ENCODE measurements around the gene CYP3A7.
"Not testable (repeated sequence)": the region's sequence is repeated elsewhere in the genome, so short reads cannot be mapped to it uniquely, and the experiment has no call there.

The CYP3A7 gene

DNA sequence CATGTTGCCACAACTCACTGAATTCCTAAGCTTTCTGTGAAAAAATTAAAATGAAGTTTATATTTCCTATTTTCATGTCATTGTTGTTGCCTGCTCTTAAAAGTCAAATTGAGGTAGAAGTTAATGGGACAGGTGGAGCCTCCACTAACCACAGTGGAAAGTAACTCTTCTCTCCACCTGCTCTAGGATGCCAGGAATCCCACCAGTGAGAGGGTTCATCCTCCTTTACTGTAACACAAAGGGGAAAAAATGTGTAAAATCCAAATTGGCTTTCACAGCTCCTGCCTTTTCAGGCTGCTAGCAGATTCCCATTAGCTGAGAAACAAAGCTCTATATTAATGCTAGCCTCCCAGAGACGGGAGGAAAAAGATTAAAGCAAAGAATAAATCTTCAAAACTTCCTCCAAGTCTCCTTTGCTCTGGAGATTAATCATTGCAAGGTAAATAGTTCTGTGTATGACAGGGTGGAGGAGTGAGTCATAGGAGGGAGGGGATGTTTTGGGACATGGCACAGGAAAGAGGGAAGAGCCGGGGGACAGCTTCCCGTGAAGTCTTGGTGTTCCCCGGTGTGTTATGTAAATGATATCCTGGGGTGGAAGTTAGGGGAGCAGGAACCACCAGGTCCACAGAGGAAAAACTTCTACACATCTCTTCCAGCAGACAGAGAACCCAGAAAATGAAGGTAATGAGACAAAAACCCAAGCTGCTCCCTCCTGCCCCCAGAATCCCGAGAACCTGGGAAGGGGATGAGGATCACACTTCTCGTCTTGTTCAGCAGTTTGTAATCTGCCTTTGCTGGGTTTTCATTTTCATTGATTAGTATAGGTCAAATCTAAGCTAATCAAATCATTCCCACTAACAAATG is 35.9 kb downstream of the CYP3A7 start:
- DNase-seq = not testable (repeated sequence)

DNA sequence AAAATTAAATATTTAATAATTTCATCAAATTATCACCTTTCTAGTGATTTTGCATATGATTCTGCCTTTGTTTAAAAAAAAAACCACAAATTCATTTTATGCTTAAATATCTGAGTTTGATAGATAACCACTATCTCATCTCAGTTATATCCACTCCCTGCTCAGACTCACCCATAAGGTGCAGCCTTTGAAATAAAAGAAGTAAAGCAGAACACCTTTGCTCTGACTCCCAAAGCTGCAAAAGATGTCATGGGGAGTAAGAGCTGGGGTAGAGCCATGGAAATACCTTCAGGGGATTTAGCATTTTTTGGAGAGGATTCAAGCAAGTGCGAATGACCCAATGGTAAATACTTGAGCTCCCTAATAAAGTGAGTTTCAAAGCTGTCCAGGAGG is 40.1 kb downstream of the CYP3A7 start:
- no peak for DNase-seq

DNA sequence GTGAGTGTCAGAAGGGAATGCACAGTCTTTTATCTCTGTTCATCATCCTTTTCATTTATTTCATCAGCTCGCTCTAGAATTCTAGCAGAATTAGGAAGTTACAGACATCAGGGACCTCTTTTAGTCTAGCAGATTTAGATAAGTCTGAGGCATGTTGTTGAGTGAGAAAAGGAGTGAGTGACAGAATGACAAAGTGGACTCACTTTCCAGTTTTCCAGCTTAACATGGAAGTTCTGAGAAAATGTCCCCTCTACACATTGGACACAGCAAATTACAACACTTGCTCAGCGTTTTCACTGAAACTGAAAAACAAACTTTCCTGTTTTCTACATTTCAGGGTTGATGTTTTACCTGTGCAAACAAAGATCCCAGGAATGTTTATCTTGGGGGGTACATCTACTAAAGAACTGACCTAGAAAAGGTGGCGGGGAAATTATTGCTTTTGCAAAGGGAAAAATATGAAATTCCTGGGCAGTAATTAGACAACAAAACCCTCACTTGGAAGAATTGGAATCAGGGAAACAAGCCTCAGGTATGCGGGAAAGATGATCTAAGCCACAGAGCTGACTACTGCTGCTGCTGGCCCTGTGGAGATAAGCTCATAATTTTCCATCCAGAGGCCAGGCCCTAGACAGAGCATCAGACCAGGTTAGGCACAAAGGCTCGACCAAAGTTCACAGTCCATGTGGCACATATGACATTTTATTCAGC is 40.6 kb downstream of the CYP3A7 start:
- no peak for DNase-seq

DNA sequence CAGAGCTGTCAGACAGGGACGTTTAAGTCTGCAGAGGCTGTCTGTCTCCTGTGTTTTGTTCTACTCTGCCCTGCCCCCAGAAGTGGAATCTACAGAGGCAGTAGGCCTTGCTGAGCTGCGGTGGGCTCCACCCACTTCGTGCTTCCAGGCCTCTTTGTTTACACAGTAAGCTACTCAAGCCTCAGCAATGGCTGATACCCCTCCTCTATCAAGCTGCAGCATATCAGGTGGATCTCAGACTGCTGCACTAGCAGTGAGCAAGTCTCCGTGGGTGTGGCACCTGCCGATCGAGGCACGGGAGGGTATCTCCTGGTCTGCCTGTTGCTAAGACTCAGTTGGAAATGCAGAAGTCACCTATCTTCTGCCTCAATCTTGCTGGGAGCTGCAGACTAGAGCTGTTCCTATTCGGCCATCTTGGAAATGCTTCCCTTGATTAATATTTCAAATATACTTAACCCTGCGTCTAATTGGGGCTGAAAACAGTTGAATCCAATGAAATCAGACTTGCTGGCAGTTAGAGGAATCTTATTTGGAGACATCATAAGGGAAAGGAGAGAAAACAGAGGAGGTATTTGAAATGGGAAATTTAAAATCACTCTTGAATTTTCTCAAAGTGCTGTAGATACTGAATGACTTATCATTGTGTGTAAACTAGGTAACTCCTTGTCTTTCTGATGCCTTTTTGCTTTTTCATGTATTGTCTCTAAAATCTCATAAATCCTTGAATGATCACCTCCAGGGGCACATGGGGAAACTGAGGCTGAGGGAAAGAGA is 41.4 kb downstream of the CYP3A7 start:
- DNase-seq = peak; percentile 54

DNA sequence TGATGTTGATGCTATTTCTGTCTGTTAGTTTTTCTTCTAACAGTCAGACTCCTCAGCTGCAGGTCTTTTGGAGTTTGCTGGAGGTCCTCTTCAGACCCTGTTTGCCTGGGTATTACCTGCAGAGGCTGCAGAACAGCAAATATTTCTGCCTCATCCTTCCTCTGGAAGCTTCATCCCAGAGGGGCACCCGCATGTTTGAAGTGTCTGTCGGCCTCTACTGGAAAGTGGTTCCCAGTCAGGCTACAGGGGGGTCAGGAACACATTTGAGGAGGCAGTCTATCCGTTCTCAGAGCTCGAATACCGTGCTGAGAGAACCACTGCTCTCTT is 41.9 kb downstream of the CYP3A7 start:
- DNase-seq = no peak

DNA sequence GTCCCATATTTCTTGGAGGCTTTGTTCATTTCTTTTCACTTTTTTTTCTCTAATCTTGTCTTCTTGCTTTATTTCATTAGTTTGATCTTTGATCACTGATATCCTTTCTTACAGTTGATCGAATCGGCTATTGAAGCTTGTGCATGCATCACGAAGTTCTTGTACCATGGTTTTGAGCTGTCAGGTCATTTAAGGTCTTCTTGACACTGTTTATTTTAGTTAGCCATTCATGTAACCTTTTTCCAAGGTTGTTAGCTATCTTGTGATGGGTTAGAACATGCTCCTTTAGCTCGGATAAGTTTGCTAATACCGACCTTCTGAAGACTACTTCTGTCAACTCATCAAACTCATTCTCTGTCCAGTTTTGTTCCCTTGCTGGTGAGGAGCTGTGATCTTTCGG is 42.4 kb downstream of the CYP3A7 start:
- not testable (repeated sequence) for DNase-seq

DNA sequence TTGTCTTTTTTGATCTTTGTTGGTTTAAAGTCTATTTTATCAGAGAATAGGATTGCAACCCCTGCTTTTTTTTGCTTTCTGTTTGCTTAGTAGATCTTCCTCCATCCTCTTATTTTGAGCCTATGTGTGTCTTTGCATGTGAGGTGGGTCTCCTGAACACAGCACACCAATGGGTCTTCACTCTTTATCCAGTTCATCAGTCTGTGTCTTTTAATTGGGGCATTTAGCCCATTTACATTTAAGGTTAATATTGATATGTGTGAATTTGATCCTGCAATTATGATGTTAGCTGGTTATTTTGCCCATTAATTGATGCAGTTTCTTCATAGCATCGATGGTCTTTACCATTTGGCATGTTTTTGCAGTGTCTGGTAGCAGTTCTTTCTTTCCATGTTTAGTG is 43.3 kb downstream of the CYP3A7 start:
- not testable (repeated sequence) for DNase-seq

DNA sequence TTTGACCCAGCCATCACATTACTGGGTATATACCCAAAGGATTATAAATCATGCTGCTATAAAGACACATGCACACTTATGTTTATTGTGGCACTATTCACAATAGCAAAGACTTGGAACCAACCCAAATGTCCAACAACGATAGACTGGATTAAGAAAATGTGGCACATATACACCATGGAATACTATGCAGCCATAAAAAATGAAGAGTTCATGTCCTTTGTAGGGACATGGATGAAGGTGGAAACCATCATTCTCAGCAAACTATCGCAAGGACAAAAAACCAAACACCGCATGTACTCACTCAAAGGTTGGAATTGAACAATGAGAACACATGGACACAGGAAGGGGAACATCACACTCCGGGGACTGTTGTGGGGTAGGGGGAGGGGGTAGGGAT is 44.1 kb downstream of the CYP3A7 start:
- DNase-seq = not testable (repeated sequence)

DNA sequence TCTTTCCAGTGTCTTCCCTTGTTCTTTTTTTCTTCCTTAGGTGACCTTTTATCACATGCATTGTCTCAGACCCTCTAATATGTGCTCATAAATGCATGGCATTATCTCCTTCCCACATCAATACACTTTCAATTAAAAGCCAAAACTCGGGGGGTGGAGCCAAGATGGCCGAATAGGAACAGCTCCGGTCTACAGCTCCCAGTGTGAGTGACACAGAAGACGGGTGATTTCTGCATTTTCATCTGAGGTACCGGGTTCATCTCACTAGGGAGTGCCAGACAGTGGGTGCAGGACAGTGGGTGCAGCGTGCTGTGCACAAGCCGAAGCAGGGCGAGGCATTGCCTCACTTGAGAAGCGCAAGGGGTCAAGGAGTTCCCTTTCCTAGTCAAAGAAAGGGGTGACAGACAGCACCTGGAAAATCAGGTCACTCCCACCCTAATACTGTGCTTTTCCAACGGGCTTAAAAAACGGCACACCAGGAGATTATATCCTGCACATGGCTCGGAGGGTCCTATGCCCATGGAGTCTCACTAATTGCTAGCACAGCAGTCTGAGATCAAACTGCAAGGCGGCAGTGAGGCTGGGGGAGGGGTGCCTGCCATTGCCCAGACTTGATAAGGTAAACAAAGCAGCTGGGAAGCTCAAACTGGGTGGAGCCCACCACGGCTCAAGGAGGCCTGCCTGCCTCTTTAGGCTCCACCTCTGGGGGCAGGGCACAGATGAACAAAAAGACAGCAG is 49.0 kb downstream of the CYP3A7 start:
- DNase-seq = not testable (repeated sequence)

DNA sequence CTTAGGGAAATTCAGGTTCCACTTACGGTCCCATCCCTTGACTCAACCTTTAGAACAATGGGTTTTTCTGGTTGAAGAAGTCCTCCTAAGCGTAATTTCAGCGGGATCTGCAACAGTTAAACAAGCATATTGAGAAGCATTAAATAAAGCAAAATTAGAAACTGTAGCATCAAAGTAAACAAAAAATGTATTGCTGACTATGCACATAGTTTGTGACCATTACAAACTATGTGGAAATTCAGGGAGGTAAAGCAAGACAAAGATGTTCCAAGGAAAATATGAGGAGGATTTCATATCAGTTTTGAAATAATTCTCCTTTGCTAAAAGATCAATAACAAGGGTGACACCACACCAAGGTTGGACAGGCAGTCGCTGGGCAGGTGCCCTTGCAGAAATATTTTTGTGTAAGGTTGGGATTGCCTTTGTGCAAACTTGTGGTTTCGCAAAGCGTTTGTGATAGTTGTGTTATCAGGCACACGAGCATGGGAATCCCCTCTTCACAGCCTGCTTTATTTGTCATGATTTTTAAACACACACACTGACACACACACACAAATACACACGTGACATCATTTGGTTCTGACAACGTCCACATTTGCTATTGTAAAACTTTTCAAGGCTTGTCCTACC is 49.8 kb downstream of the CYP3A7 start:
- DNase-seq = no peak

DNA sequence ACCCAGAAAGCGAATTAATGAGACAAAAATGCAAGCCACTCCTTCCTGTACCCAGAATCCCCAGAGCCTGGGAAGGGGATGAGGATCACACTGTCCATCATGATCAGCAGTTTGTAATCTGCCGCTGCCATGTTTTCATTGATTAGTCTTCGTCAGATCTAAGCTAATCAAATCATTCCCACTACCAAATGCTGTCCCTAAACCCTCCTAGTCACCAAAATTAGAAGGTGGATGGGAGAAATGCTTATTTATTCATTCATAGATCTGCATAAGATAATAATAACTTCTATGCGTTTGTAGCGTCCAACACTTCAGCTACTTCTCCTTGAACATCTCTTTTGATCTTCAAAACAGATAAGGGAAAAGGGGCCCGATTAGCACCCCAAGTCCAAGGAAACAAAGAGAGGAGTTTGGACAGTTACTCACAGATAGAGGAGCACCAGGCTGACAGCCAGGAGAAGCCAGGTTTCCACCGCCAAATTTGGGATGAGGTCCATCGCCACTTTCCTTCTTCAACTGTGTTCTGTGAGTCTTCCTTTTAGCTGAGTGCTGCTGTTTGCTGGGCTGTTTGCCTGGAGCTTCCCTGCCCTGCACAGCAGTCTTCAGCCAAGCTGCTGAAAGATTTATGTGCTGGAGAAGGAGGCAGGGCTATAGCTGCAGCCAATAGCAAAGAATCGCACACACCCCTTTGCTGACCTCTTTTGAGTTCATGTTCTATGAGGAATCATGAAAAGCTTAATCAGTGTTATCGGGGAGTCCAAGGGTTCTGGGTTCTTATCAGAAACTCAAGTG is 55.4 kb downstream of the CYP3A7 start, which contains the start of gene CYP3A5:
CYP3A5 (minus strand) TSS at position 597 of the 792 bp plus-strand sequence; CDS start at position 497, 100 bp downstream.
- no peak for DNase-seq

DNA sequence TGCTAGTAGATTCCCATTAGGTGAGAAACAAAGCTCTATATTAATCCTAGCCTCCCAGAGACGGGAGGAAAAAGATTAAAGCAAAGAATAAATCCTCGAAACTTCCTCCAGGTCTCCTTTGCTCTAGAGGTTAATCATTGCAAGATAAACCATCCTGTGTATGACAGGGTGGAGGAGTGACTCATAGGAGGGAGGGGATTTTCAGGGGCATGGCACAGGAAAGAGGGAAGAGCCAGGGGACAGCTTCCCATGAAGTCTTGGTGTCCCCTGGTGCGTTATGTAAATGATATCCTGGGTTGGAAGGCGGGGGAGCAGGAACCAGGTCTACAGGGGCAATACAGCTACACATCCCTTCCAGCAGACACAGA is 56.0 kb downstream of the CYP3A7 start:
- DNase-seq = no peak

DNA sequence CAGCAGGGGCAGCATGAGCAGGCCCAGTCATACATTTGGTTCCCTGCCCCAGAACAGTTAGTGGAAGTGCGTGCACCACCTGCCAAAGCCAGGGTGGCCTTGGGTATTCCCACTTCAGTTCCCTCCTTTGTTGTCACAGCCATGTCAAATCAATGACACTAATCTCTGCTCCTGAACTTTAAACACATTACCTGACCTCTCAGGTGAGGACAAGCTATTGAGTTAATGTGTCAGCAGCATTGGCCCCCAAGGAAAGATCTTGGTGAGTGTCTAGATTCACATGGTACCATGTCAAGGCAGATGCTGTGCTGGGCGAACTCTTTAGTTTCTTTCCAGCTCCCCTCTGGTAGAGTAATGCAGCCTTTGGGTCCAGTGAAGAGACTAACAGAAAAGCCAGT is 57.3 kb downstream of the CYP3A7 start:
- DNase-seq = no peak

DNA sequence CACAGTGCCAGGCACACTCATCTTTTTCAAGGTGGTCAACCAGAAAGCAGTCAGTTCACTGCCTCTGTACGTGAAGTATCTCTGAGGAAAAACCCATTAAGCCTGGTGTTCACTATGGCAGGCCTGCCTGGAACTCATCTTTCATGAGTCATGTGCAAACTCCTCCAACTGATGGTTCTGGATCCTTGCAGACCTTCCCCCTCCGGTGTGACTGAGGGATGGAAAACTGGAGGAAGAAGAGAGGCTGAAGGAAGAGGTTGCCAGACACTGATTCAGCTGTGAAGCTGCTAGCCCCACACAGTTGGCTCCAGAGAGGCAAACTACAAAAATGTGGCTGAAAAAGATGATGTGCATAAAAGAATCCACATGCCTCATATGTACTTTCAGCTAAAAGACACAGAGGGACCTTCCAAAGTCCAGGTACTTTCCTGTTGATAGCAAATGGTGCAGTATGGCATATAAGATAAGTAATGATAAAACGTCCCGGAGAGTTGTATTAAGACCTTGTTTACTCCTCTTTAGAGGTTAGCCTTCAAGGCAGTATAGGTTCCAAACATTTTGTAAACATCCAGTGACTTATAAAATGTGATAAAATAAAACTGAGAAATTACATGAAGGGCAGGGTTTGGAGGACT is 57.9 kb downstream of the CYP3A7 start:
- no peak for DNase-seq

DNA sequence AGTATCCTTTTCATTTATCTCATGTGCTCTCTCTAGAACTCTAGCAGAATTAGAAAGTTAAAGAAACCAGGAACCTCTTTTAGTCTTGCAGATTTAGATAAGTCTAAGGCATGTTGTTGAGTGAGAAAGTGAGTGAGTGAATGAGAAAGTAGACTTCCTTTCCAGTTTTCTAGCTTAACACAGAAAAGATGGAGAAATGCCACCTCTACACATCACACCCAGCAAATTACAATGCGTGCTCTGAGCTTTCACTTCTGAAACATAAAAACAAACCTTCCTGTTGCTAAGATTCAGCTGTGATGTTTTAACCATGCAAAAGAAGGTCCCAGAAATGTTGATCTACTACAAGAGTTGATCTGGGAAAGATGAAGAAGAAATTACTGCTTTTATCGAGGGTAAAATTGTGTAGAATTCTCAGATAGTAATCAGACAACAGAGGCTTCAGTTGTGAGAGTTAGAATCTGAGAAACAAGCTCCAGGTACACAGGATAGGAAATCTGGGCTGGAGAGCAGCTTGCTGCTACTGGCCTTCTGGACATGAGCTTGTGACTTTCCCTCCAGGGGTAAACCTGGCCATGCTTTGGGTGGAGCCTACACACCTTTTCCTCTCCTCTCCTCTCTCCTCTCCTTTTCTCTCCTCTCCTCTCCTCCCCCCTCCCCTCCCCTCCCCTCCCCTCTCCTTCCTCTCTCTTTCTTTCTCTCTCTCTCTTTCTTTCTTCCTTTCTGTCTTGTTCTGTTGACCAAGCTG is 59.8 kb downstream of the CYP3A7 start:
- no peak for DNase-seq

DNA sequence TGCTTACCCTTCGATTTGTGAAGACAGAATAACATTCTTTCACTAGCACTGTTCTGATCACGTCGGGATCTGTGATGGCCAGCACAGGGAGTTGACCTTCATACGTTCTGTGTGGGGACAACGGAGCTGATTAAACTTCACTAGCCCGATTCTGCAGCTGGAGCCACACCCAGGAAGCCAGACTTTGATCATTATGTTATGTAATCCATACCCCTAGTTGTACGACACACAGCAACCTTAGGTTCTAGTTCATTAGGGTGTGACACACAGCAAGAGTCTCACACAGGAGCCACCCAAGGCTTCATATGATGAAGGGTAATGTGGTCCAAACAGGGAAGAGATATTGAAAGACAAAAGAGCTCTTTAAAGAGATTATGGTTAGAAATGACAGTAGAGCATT is 62.4 kb downstream of the CYP3A7 start:
- DNase-seq = no peak

DNA sequence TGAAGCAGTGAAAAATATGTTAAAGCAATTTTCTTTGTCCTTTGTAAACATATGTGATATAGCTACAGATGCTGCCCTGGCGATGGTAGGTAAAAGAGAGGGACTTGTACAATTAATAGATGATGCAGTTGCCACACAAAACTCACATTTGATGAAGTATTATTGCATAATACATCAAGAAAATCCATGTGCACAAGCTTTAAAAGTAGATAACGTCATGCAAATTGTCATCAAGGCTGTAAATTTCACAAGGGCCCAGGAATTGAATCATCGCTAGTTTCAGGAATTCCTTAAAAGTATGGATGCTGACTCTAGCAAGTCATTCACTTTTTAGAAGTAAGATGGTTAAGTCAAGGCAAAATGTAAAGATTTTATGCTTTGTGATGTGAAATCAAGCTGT is 65.2 kb downstream of the CYP3A7 start:
- no peak for DNase-seq

DNA sequence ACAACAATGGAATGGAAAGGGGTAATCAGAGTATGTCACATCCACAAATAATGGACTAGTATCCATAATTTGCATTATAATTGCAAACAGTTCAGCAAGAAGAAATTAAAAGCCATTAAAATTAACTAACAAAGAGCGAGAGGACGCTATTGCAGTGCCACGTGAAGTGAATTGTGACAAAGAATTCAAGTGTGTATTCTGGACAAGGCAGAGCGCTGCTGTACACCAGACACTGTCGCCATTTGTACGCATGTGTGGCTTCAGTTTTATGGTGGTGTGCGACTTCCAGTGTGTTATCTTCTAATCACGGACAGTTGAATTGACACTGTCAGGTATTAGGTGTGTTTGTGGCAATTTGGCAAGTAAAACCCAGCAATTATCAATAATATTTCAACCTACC is 66.5 kb downstream of the CYP3A7 start:
- DNase-seq = no peak

DNA sequence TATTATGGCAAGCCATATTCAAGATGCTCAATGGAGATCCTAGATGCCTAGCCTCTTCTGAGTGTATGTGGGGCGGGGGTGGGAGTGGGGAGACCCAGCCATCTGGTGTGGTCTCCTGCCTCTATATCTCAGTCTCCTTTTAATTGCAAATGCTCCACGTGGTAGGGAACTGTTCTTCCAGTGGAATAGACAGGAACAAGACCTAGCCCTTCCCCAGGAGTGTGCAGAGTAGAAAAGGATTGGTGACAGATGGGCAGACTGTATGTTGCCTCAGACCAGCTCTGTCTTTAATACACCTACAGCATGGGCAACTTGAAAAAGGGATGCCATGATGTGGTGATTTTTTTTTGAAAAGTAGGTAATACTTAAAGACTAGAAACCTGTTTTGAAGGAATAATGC is 67.8 kb downstream of the CYP3A7 start:
- no peak for DNase-seq

DNA sequence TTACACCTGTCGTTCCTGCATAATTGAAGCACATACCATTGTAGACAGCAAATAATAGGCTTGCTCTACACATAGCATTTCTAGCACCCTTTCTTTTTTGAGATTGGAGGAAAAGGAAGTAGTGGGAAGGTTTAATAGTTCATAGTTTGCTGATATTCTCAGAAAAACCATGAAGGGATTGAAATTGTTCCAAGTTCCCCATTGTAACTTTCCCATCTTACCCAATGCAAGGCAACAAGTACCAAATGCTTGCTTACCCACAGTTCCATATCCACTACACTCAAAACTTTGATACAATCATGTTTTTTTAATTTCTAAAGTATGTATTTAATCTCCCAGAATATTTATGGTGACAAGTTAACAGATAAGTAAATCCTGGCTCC is 69.0 kb downstream of the CYP3A7 start:
- DNase-seq = no peak
